AG09309 (cell line): ENCODE measurements around the gene PPARGC1A.

Experiments
- DNase-seq: peaks from one replicate; pipeline ENCODE4 v3.0.0-alpha.2; 2010; ENCODE audit warnings: low read depth
- H3K4me3 ChIP-seq: 2 replicates; pipeline ENCODE4 v1.5.1; 2011; ENCODE audit warnings: mild to moderate bottlenecking, low read depth, low read length, moderate library complexity; ENCODE audit not compliant: control insufficient read depth
- TF ChIP-seq, protein P1 (sequence below): IDR thresholded peaks from 2 replicates; pipeline ENCODE4 v1.5.1; 2011; ENCODE audit warnings: mild to moderate bottlenecking, low read depth, low read length, inconsistent platforms; ENCODE audit not compliant: insufficient read depth, control insufficient read depth; ENCODE audit errors: missing control alignments

Gene PPARGC1A

GRCh38 chr4:23866450-23867075 is 23.3 kb downstream of the PPARGC1A start:
- TF ChIP-seq, protein P1, sequence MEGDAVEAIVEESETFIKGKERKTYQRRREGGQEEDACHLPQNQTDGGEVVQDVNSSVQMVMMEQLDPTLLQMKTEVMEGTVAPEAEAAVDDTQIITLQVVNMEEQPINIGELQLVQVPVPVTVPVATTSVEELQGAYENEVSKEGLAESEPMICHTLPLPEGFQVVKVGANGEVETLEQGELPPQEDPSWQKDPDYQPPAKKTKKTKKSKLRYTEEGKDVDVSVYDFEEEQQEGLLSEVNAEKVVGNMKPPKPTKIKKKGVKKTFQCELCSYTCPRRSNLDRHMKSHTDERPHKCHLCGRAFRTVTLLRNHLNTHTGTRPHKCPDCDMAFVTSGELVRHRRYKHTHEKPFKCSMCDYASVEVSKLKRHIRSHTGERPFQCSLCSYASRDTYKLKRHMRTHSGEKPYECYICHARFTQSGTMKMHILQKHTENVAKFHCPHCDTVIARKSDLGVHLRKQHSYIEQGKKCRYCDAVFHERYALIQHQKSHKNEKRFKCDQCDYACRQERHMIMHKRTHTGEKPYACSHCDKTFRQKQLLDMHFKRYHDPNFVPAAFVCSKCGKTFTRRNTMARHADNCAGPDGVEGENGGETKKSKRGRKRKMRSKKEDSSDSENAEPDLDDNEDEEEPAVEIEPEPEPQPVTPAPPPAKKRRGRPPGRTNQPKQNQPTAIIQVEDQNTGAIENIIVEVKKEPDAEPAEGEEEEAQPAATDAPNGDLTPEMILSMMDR, result no peak
- no peak for DNase-seq
- no peak overlapping the region for H3K4me3 ChIP-seq

DNA sequence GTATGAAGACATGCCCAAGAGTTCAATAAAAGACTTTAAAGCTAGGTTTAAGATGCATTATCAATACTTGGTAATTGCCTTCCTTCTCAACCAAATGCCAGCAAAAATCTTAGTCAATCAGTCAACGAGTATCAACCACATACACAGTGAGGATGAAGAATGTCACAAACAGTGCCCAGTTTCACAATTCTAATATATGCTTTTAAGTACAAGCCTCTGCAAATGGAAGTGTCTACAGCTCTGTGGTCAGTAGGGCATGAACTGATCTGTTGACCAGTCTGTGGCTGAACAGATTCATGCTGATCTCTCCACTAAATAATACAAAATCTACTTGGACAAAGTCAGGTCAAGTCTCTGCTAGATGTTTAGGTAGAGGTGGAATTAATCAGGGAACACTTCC is 27.9 kb downstream of the PPARGC1A start:
- no peak overlapping the region for H3K4me3 ChIP-seq
- no peak for DNase-seq
- TF ChIP-seq, protein P1, result no peak

DNA sequence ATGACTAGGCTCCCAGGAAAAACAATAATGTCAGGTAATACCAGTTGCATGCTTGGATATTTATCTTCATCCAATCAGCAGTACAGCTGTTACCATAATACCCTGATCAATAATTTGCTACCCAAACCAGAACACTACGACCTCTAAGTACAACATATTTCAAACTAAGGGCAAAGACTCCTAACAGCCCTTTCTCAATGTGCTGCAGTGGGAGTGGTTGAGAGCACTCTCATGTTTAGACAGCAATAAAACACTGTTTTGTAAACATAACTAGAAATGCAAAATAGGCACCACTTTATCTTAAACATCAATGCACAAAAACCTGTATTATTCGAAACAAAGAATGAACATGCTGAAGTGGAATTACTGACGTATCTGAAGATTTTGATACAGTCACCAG is 28.9 kb downstream of the PPARGC1A start:
- TF ChIP-seq, protein P1, result no peak
- no peak for DNase-seq
- no peak overlapping the region for H3K4me3 ChIP-seq

DNA sequence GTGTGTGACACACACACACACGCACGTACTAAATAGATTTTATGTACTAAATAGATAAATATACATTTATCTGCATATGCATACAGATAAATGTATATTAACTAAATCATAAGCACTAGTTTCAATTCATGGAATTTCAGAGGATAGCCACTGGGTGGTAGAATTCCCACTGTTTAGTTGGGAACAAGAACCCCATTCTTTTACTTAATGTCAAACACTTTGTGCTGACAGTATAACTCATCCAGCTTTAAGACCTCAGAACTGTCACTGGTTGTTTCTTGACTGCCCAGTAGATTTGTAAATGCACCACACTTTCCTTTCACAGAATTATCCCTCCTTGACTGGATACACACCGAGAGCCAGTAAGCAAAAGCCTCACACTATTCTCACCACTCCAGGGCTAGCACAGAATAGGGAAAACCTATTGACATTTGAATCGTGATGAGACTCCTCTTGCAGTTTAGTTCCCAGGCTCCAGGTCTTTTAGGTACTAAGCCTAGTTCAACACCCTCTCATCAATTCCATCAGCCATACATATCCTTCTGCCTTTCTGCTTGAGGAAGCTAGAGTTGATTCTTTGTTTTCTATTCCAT is 32.4 kb downstream of the PPARGC1A start:
- DNase-seq, result peak; percentile 7

DNA sequence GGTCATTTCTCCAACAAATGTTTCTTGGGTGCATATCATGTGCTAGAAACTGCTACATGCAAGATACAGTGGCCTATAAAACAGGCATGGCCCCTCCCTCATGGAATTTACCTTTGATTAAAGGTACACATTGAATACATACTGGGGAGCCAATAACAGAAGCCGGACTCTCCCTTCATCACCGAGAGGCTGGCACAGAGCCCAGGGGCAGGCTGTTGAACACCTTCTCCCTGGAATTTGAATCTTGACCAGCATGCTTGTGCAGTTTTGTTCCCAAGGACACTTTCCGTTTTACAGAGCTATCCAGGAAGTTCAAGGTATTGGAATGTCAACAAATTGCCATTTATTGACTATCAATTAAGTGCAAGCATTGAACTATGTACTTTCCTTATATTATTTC is 33.2 kb downstream of the PPARGC1A start:
- no peak for DNase-seq
- no peak overlapping the region for H3K4me3 ChIP-seq
- TF ChIP-seq, protein P1, result no peak

More for the DNA sequence above, 32.4 kb downstream of the PPARGC1A start:
- TF ChIP-seq, protein P1, result peak; percentile 14
- no peak overlapping the region for H3K4me3 ChIP-seq

GRCh38 chr4:23855912-23856605 is 33.8 kb downstream of the PPARGC1A start:
- no peak for DNase-seq
- no peak overlapping the region for H3K4me3 ChIP-seq
- TF ChIP-seq, protein P1, result no peak
